ENCODE data around the gene PASK. TPM values are rescaled to one million over a fixed set of nuclear protein-coding genes. Genes with fewer than 3 reads are reported as not detected.

Gene PASK
- total RNA-seq, 1 experiment from 2014 or later = 45.8 TPM

- ATAC-seq (no peak), DNase-seq (ENCODE audit: low read depth, low spot score) (no peak)
- no peak overlapping the region for H3K4me2 ChIP-seq (ENCODE audit: low read length)
- H3K9me3 ChIP-seq (ENCODE audit: control insufficient read depth in 1 of 2, insufficient read depth in 1 of 2, low read depth in 1 of 2, low read length in 2 of 2) = no peaks in the 10 kb centered on the region
- peaks cover 0 to 6% of the 10 kb centered on the region in 2 experiments; a peak in 1 of 4 replicates for H3K4me1 ChIP-seq (ENCODE audit: control insufficient read depth in 1 of 2, insufficient read depth in 2 of 2, low read length in 2 of 2)
- no peak overlapping the region for H3K9ac ChIP-seq (ENCODE audit: low read length)
- H3K27me3 ChIP-seq (ENCODE audit: insufficient read depth, low read length) = no peaks in the 10 kb centered on the region
- TF ChIP-seq TCF7L2 (IDR thresholded peaks at IDR 0.05; ENCODE audit: borderline replicate concordance, extremely low read depth, insufficient read depth, insufficient read length) (no peak), ZBTB33 (IDR thresholded peaks at IDR 0.05; ENCODE audit: extremely low read depth, insufficient replicate concordance, low read length) (no peak), SP1 (IDR thresholded peaks at IDR 0.05; ENCODE audit: low read depth) (no peak), EGR1 (IDR thresholded peaks at IDR 0.05; ENCODE audit: low read depth) (no peak), ELF1 (IDR thresholded peaks at IDR 0.05; ENCODE audit: borderline replicate concordance, low read depth) (no peak), CTCF (IDR thresholded peaks at IDR 0.05 in 2 of 3, conservative IDR thresholded peaks at IDR 0.05 in 1 of 3; ENCODE audit: borderline replicate concordance in 1 of 3, insufficient read depth in 1 of 3, low read depth in 2 of 3, low read length in 2 of 3) (no peak), SRF (IDR thresholded peaks at IDR 0.05; ENCODE audit: low read depth) (no peak), RAD21 (IDR thresholded peaks at IDR 0.05; ENCODE audit: low read depth) (no peak), JUND (IDR thresholded peaks at IDR 0.05) (no peak)
- ChIA-PET CTCF (no interaction called here), RAD21 (ENCODE audit: low non-redundant PET in 1 of 2, low total read pairs in 2 of 2, uncharacterized antibody in 2 of 2, unreplicated experiment in 2 of 2) (interaction anchor here in 1 of 2 experiments (0.7 kb wide), 1 partner anchor 22 kb away, joined by 3 read pairs; no protein-coding TSS in a partner anchor), POLR2A (no interaction called here)
- H3K4me3 ChIP-seq (replicated peaks in 1 of 2; ENCODE audit: low read depth in 1 of 2, low read length in 2 of 2) = no peak overlapping the region
- H3K36me3 ChIP-seq (ENCODE audit: control insufficient read depth in 1 of 2, insufficient read depth in 2 of 2, low read length in 2 of 2) = peaks cover 0 to 2% of the 10 kb centered on the region in 2 experiments; a peak in 1 of 4 replicates
- H3K9me2 ChIP-seq (ENCODE audit: insufficient read depth) = no peaks in the 10 kb centered on the region
- H2AFZ ChIP-seq (ENCODE audit: low read depth, low read length, poor library complexity, severe bottlenecking) = no peak overlapping the region
- no peak overlapping the region for H3K27ac ChIP-seq (ENCODE audit: low read depth, low read length)
- intact Hi-C loops (cut with micrococcal nuclease) = no loop called here
- BruUV-seq (replicated peaks) = no TSS peak
- H3K79me2 ChIP-seq (ENCODE audit: insufficient read depth, low read length) = no peaks in the 10 kb centered on the region
- no peaks in the 10 kb centered on the region for H4K20me1 ChIP-seq (ENCODE audit: insufficient read depth)
Measured at GRCh38 chr2:241125626-241126025, 23.6 kb downstream of the PASK start.

All from HCT116 (cell line).